HepG2 (cell line): ENCODE data around the gene PITHD1. TPM values are rescaled to one million over a fixed set of nuclear protein-coding genes. Genes with fewer than 3 reads are reported as not detected.
A peak's percentile ranks its signal among the peaks of the same experiment; 100 is the strongest.

Experiments
- FOXA1 ChIP-seq, 2 experiments: fragments of 450-650 bp in 1 of 2; sonication (generic) in 1 of 2; formaldehyde crosslinking in 1 of 2; IDR thresholded peaks; 2 replicates each; pipeline versions ENCODE4 v1.4.0 to v1.6.1; 2016 to 2020; ENCODE audit warnings: missing genetic modification reagents in 1 of 2
- JUND ChIP-seq: sonication (generic); formaldehyde crosslinking; IDR thresholded peaks from 2 replicates; pipeline ENCODE4 v1.8.0; 2022; ENCODE audit warnings: mild to moderate bottlenecking, missing genetic modification reagents
- RCOR2 ChIP-seq: IDR thresholded peaks from 2 replicates; pipeline ENCODE4 v1.6.1; 2016; ENCODE audit warnings: missing biosample characterization, missing genetic modification reagents
- YY1 ChIP-seq: IDR thresholded peaks from 2 replicates; pipeline ENCODE4 v1.6.1; 2011; ENCODE audit warnings: low read length, low read depth, moderate library complexity, mild to moderate bottlenecking; ENCODE audit not compliant: insufficient read depth, insufficient replicate concordance
- ZBTB7A ChIP-seq: sonication (generic); formaldehyde crosslinking; IDR thresholded peaks from 2 replicates; pipeline ENCODE4 v1.8.0; 2022; ENCODE audit warnings: mild to moderate bottlenecking, missing genetic modification reagents
- ZFP41 ChIP-seq: sonication (generic); formaldehyde crosslinking; IDR thresholded peaks from 2 replicates; pipeline ENCODE4 v1.4.0; 2020; ENCODE audit warnings: mild to moderate bottlenecking, missing genetic modification reagents, borderline replicate concordance
- ZKSCAN8 ChIP-seq: IDR thresholded peaks from 2 replicates; pipeline ENCODE4 v1.6.1; 2016; ENCODE audit warnings: borderline replicate concordance, missing genetic modification reagents, missing compliant biosample characterization
- ZMAT3 ChIP-seq: sonication (generic); formaldehyde crosslinking; conservative IDR thresholded peaks from 2 replicates; pipeline ENCODE4 v1.7.0; 2021; ENCODE audit warnings: missing genetic modification reagents
- ZNF441 ChIP-seq: sonication (generic); formaldehyde crosslinking; IDR thresholded peaks from 2 replicates; pipeline ENCODE4 v1.7.0; 2021; ENCODE audit warnings: missing genetic modification reagents, borderline replicate concordance
- ZNF570 ChIP-seq: sonication (generic); formaldehyde crosslinking; IDR thresholded peaks from 2 replicates; pipeline ENCODE4 v1.4.0; 2020; ENCODE audit warnings: mild to moderate bottlenecking, missing genetic modification reagents, borderline replicate concordance
- ZNF775 ChIP-seq: sonication (generic); formaldehyde crosslinking; IDR thresholded peaks from 2 replicates; pipeline ENCODE4 v1.4.0; 2020; ENCODE audit warnings: missing genetic modification reagents, mild to moderate bottlenecking, moderate library complexity, borderline replicate concordance
- ZNF776 ChIP-seq: sonication (generic); formaldehyde crosslinking; IDR thresholded peaks from 2 replicates; pipeline ENCODE4 v1.4.0; 2020; ENCODE audit warnings: mild to moderate bottlenecking, missing genetic modification reagents
- polyA plus RNA-seq, 8 experiments: library from polyadenylated mRNA; depleted of rRNA in 3 of 8; stranded (reverse) in 7 of 8; unstranded in 1 of 8; fragments of >200 nt; fragmentation: Illumina TruSeq in 4 of 8; extraction: Trizol in 4 of 8; gene quantifications; 2 replicates each; pipeline versions ENCODE4 v1.2.1 to v1.2.3, GENCODE V29; 2011 to 2016; ENCODE audit warnings: low read depth in 4 of 8, missing spikeins in 1 of 8, mixed read lengths in 1 of 8; ENCODE audit not compliant: insufficient read depth in 1 of 8
- total RNA-seq, 5 experiments: library from RNA; depleted of rRNA; stranded (reverse); fragments of >200 nt; fragmentation: Illumina TruSeq; extraction: Trizol; gene quantifications; 2 replicates each; pipeline ENCODE4 v1.2.3, GENCODE V29; 2016; ENCODE audit warnings: low read depth in 1 of 5
- TF ChIP-seq, protein P1 (sequence below): sonication (generic); formaldehyde crosslinking; IDR thresholded peaks from 2 replicates; pipeline ENCODE4 v1.4.0; 2020; ENCODE audit warnings: missing genetic modification reagents
- TF ChIP-seq, protein P2 (sequence below): sonication (generic); formaldehyde crosslinking; IDR thresholded peaks from 2 replicates; pipeline ENCODE4 v1.4.0; 2020; ENCODE audit warnings: mild to moderate bottlenecking, missing genetic modification reagents
- TF ChIP-seq, protein P3 (sequence below): IDR thresholded peaks from 2 replicates; pipeline ENCODE4 v1.6.1; 2016; ENCODE audit warnings: low read depth, missing genetic modification reagents, missing compliant biosample characterization
- TF ChIP-seq, protein P4 (sequence below): sonication (generic); formaldehyde crosslinking; IDR thresholded peaks from 2 replicates; pipeline ENCODE4 v1.4.0; 2020; ENCODE audit warnings: mild to moderate bottlenecking, missing genetic modification reagents, borderline replicate concordance

PITHD1 gene
- total and polyA plus RNA-seq, 2 of the 13 experiments (the other 11 are each of a cell fraction or from before 2014, with no cell fraction given), result 28.0 to 37.3 TPM

DNA sequence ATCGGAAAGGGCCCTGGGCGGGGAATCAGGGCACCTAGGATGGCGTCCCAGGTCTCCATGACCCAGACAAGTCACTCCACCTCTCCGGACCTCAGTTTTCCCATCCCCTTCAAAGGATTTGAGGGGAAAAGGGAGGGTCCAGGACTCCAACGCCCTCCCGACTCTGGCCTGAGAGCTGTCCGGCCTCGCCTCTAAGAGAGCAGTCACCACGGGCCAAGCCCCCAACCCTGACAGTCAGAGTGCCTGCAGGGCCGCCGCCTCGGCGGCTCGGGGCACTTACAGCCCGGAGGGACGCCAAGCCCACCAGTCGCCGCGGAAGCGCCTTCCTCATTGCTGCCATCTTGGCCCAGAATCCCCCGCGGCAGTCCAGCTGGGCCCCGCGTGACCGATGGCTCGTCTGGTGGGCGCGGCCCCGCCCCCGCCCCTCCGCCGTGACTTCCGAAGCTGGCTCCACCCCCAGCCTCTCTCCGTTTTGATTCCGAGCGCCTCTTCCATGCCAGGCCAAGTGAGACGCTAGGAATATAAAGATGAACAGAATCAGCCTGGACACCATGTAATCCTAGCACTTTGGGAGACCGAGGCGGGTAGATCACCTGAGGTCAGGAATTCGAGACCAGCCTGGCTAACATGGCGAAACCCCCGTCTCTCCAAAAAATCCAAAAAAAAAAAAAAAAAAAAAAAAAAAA is 47.0 kb downstream of the PITHD1 start, which contains the start of gene HMGCL (continued):
- no peak for TF ChIP-seq FOXA1 (IDR thresholded peaks at IDR 0.05)
- no peak for TF ChIP-seq FOXA1 (CRISPR knock-in tag; IDR thresholded peaks at IDR 0.05)
- TF ChIP-seq ZNF776 (CRISPR knock-in tag), result 0 out of 2 replicates have a peak, but pooled peaks have one; percentile 41
- TF ChIP-seq RCOR2 (CRISPR knock-in tag), result 0 out of 2 replicates have a peak, but pooled peaks have one; percentile 2
- no peak for TF ChIP-seq ZFP41 (CRISPR knock-in tag)
- TF ChIP-seq ZMAT3 (CRISPR knock-in tag), result peak; percentile 77; the same call in 1 of the 2 replicates
- TF ChIP-seq ZKSCAN8, result no peak
- TF ChIP-seq, protein P1, sequence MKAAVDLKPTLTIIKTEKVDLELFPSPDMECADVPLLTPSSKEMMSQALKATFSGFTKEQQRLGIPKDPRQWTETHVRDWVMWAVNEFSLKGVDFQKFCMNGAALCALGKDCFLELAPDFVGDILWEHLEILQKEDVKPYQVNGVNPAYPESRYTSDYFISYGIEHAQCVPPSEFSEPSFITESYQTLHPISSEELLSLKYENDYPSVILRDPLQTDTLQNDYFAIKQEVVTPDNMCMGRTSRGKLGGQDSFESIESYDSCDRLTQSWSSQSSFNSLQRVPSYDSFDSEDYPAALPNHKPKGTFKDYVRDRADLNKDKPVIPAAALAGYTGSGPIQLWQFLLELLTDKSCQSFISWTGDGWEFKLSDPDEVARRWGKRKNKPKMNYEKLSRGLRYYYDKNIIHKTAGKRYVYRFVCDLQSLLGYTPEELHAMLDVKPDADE (CRISPR knock-in tag), result peak; percentile 26; the same call in 1 of the 2 replicates
- TF ChIP-seq YY1, result peak; percentile 97
- TF ChIP-seq JUND, result peak; percentile 55; the same call in 1 of the 2 replicates
- no peak; the same call in 1 of the 2 replicates for TF ChIP-seq ZNF775
- TF ChIP-seq, protein P2, sequence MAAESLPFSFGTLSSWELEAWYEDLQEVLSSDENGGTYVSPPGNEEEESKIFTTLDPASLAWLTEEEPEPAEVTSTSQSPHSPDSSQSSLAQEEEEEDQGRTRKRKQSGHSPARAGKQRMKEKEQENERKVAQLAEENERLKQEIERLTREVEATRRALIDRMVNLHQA (CRISPR knock-in tag), result no peak
- peak; percentile 81; the same call in 1 of the 2 replicates for TF ChIP-seq ZBTB7A (CRISPR knock-in tag)
- TF ChIP-seq, protein P3, sequence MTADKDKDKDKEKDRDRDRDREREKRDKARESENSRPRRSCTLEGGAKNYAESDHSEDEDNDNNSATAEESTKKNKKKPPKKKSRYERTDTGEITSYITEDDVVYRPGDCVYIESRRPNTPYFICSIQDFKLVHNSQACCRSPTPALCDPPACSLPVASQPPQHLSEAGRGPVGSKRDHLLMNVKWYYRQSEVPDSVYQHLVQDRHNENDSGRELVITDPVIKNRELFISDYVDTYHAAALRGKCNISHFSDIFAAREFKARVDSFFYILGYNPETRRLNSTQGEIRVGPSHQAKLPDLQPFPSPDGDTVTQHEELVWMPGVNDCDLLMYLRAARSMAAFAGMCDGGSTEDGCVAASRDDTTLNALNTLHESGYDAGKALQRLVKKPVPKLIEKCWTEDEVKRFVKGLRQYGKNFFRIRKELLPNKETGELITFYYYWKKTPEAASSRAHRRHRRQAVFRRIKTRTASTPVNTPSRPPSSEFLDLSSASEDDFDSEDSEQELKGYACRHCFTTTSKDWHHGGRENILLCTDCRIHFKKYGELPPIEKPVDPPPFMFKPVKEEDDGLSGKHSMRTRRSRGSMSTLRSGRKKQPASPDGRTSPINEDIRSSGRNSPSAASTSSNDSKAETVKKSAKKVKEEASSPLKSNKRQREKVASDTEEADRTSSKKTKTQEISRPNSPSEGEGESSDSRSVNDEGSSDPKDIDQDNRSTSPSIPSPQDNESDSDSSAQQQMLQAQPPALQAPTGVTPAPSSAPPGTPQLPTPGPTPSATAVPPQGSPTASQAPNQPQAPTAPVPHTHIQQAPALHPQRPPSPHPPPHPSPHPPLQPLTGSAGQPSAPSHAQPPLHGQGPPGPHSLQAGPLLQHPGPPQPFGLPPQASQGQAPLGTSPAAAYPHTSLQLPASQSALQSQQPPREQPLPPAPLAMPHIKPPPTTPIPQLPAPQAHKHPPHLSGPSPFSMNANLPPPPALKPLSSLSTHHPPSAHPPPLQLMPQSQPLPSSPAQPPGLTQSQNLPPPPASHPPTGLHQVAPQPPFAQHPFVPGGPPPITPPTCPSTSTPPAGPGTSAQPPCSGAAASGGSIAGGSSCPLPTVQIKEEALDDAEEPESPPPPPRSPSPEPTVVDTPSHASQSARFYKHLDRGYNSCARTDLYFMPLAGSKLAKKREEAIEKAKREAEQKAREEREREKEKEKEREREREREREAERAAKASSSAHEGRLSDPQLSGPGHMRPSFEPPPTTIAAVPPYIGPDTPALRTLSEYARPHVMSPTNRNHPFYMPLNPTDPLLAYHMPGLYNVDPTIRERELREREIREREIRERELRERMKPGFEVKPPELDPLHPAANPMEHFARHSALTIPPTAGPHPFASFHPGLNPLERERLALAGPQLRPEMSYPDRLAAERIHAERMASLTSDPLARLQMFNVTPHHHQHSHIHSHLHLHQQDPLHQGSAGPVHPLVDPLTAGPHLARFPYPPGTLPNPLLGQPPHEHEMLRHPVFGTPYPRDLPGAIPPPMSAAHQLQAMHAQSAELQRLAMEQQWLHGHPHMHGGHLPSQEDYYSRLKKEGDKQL, result 0 out of 2 replicates have a peak, but pooled peaks have one; percentile 40
- TF ChIP-seq ZNF570 (CRISPR knock-in tag), result peak; percentile 75; the same call in 1 of the 2 replicates
- peak; percentile 19; the same call in 1 of the 2 replicates for TF ChIP-seq ZNF441 (CRISPR knock-in tag)
- TF ChIP-seq, protein P4, sequence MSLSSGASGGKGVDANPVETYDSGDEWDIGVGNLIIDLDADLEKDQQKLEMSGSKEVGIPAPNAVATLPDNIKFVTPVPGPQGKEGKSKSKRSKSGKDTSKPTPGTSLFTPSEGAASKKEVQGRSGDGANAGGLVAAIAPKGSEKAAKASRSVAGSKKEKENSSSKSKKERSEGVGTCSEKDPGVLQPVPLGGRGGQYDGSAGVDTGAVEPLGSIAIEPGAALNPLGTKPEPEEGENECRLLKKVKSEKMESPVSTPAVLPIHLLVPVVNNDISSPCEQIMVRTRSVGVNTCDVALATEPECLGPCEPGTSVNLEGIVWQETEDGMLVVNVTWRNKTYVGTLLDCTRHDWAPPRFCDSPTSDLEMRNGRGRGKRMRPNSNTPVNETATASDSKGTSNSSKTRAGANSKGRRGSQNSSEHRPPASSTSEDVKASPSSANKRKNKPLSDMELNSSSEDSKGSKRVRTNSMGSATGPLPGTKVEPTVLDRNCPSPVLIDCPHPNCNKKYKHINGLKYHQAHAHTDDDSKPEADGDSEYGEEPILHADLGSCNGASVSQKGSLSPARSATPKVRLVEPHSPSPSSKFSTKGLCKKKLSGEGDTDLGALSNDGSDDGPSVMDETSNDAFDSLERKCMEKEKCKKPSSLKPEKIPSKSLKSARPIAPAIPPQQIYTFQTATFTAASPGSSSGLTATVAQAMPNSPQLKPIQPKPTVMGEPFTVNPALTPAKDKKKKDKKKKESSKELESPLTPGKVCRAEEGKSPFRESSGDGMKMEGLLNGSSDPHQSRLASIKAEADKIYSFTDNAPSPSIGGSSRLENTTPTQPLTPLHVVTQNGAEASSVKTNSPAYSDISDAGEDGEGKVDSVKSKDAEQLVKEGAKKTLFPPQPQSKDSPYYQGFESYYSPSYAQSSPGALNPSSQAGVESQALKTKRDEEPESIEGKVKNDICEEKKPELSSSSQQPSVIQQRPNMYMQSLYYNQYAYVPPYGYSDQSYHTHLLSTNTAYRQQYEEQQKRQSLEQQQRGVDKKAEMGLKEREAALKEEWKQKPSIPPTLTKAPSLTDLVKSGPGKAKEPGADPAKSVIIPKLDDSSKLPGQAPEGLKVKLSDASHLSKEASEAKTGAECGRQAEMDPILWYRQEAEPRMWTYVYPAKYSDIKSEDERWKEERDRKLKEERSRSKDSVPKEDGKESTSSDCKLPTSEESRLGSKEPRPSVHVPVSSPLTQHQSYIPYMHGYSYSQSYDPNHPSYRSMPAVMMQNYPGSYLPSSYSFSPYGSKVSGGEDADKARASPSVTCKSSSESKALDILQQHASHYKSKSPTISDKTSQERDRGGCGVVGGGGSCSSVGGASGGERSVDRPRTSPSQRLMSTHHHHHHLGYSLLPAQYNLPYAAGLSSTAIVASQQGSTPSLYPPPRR (CRISPR knock-in tag), result no peak
